ENCODE measurements around the gene SMCP.
A peak's percentile ranks its signal among the peaks of the same experiment; 100 is the strongest.

SMCP gene, protein sequence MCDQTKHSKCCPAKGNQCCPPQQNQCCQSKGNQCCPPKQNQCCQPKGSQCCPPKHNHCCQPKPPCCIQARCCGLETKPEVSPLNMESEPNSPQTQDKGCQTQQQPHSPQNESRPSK

DNA sequence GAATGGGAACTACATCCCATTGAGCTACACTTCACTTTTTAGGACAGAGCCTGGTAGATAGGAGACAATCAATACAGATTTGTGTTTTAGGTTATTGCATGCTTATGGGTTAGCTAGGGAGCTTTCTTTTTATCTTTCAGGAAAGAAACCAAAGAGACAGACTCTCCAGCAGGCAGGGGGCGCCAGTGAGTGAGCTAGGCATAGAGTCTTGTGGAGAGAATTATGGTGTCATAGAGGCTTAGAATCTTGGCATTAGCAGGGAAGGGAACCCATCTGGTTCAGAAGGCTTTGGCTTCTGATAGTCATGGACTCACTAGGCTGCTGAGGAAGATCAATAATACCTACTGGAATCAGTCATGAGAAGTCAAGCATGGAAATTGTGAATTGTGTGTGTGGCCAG is at the start of gene SMCP:
SMCP (plus strand) TSS at position 281 of the 400 bp plus-strand sequence. CDS start 6,101 bp downstream, outside the sequence.
- DNase-seq: no peak

DNA sequence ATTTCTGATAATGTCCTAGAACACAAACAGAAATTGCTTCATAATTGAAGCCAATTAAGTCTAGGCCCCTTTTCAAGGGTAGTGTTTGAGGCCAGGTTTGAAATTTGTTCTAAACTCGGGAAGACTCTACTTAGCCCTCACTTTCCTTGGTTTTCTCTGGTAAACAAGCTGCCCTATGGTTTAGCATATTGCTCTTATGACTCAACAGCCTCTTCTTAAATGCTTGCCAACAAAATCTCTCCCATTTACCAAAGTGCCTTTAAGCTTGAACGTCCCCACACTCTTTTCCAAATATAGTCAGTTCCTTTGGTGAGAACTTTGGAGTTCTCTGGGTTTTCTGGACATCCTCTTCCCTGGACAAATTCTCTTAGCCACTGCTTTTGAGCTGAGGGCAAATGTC is 41.3 kb upstream of the SMCP start:
- no peak for DNase-seq

DNA sequence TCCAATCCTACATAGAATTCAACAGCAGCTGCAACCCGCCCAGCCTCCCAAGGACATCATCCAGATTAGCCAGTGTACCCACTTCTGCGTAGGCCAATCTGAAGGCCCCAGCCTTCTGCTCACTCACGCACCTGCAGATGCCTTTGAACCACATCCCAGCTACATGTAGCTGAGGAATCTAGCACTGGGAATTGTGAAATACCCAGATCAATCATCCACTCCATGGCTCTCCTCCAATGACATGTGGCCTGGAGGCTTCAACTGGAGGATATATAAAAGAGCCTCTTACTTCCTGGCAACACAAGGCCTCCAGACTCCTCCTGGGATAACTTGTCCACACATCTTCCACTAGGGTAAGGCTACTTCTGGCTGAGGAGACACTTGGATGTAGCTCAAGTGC is 35.6 kb upstream of the SMCP start, which contains the start of gene LCE6A:
LCE6A (plus strand) TSS at position 301 of the 400 bp plus-strand sequence. CDS start 665 bp downstream, outside the sequence.
- no peak for DNase-seq

DNA sequence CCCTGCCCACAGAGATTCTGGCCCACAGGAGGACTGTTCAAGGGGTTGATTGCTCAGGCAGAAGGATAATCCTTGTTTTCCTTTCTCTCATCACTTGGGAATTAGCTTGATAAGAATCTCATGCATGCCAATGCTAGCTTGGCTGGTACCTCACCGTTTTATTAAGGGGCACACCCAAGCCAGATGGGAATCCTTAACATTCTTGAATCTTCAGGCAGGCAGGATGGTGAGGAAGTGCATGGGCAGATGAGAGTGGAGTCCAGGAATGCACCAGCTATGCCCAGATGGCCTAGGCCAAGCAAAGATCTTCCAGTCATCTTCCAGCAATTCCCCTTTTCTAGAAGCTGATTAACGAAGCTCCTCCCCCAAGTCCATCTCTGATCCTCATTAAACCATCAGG is 22.5 kb upstream of the SMCP start:
- no peak for DNase-seq

DNA sequence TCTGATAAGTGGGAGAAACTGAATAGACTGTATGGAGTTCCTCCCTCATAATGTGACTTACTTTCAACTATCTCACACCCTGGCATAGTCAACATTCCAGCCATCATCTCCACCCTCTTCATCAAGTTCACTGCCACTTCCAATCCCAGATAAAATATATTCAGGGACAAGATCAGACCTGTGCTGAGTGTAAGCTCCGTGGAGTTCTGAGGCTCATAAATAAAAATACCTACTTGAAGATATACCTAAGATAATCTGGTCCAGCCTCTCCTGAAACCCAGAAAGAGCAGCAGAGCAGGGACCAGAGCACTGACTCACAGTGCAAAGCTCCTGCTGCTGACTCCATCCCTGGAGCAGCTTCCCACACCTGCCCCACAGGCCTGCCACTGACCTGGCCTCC is 20.1 kb upstream of the SMCP start:
- no peak for DNase-seq

DNA sequence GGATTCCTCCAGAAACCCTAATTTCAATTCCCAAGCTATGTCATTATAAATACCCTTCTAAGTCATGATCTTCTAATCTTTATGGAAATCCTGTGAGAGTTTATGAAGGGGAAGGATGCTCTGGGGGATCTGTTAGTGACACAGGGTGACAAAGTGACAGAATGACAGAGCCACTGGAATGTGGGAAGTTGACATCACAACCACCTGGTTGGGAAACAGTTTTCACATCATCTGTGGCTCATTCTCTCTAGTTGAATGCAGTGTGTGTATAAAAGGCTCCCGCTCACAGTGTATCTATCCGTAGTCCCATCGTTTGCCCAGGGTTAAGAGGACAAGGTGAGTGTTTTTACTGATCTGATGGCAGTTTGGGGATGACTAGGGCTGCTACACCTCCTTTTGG is 18.4 kb upstream of the SMCP start, which contains the start of gene LCE7A:
LCE7A (plus strand) TSS at position 301 of the 400 bp plus-strand sequence. CDS start 702 bp downstream, outside the sequence.
- no peak for DNase-seq

DNA sequence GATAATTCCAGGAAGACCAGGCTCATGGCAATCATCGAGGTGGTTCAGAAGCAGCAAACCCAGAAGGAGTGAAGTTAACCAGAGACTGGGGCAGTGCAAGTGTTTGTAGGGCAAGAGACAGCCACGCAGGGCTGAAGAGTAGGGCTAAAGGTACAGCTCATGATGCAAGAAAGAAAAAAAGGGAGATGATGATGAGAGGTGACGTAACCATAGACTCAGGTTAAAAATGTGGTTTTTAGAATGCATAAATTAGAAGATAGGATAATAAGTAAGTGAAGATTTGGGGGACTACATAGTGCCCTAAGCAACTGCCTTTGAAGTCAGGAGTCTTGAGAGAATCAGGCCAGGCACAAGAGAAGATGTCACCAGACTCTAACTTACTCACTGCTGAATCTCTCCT is 18.0 kb upstream of the SMCP start:
- no peak for DNase-seq

DNA sequence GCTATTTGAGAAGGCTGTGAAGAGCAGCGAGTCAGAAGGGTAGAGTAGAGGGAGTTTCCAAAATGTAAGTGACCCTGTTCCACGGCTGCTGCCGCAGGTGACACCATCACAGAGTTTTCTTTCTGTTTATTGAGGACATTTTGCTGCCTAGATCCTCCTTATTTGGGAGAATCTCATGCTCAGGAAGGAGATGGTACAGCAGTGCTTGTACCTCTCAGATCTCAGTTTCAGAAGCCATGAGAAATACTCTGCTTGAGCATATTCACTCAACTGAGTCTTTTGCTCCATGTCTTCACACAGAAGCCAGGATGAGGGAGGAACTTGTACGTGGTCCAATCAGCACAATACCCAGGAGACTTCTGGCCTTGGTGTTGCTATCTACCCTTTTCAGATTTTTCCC is 16.7 kb upstream of the SMCP start:
- DNase-seq: no peak

DNA sequence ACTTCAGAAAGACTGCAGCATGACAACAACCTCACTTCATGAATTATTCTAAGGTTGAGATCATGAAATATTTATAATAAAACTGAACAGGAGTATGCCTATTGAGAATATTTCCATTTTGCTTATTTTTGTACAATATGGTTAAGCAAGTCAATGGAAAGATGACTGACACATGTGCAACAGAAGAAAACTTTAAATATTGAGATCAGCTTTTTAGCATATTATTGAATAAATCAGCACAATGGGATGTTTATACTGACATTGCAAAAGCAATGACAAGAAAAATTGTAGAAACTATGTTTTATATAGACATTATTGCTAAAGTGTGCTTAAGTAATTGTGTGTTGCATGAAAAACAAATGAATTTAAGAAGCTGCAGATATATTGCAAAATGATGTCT is 13.7 kb upstream of the SMCP start:
- no peak for DNase-seq

DNA sequence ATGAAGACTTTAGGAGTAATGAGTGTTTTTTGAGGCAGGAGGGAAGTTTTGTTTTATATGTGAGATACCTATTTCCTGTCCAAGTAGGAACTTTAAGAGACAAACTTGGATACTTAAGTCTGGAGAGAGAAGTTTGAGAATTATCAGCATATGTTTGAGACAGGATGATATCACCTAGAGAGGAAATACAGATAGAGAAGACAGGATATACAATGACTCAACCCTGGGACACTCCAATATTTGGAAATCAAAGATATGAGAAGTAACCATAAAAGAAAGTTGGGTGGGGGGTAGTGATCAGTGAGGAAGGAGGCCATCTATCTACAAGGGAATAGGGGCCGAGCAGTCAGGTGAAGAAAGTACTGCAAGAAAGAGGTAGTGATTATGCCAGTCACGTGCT is 11.8 kb upstream of the SMCP start:
- no peak for DNase-seq

DNA sequence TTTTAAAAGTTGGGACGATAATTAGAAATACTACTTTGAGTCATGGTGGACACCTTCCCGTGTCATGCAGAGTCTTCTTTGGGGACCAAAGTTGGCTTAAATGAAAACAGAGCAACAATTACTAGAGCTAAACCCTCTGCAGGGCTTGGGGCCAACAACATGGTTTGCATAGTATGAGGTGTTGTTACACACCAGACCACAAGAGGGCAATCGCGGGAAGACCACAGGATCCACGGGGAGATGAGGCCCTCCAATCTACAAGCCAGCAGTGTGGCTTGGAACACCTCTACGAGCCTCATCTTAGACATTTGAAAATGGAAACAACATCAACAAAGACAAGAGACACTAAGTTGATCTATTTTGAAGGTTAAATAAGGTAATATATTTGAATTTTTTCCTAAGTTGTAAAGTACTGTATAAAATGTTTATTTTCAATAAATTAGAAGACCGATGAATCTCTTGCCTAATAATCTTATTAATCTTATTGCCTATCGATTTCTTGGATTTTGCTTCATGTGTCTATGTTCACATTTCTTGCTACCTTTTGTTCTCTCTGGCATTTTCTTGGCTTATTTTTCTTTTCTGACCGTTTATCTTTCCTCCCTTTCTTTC is 8.2 kb upstream of the SMCP start:
- peak; percentile 44 for DNase-seq

DNA sequence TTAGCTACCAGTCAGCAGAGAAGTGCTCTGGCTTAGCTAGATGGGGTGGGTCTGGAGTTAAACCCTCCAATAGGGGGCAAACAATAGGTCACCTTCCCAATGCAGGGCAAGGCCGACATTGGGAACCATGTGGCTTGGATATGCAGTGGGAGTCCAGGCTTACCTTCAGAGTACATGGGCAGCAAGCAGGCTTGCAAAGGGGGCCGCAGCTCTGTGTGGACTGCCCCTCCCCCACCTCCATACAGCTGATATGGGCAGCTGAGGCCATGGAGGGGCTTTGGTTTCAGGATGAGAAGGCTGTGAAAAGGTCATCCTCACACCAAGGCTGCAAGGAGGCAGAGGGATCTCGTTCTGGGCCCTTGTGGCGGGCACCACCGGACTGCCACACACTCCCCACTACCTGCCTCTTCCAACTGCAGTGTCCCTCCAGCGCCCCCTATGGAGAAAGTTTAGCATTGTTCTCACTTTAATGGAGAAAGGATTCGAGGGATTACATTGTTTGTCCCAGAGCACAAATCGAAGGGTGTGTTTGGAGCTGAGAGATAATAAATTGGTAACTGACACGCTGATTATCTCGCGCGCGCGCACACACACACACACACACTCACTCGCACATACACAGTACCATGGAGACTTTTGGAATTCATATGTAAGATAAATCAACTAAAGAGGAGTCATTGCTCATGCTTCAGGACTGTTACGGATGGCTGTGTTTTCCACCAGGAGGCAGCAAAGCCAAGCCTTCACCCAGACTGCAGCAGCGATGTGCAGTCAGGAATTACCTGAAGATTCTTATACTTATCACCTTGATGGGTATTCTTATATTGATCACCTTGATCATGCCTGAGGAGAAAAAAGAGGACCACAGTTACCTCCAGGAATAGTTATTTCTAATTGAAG is 7.0 kb upstream of the SMCP start:
- DNase-seq: no peak

DNA sequence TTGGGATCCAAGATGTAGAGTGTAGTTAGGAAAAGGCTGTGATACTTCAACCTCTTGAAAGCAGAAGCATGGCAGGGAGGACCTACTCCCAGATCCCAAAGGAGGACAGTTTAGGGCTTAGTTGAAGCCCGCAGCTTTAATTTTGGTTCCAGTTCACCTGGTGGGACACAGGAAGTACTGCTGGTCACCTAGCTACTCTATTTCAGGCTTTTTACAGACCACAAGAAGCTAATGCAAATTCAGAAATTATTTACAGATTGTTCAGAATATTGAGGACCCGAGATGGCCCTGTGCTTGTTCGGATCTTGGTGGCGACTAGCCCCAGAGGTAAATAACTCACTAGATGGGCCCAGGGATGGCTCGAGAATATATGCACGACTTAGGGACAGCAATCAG is 6.4 kb upstream of the SMCP start:
- no peak for DNase-seq

DNA sequence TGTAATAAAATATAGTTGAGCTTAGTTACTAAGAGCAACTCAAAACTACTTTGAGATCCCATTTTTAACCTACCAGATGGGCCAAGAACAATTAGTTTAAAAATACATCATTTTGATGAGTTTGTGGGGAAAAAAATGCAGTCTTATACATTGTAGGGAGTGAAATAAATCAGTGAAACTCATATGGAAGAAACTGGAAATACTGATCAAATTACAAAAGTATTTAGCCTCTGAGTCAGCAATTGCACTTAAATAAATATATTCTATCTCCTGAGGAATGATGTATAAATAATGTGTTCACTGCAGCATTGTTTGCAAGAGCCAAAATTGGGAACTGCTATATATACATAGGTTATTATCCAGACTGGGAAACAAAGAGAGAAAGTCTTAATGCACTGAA is 4.6 kb upstream of the SMCP start:
- no peak for DNase-seq

DNA sequence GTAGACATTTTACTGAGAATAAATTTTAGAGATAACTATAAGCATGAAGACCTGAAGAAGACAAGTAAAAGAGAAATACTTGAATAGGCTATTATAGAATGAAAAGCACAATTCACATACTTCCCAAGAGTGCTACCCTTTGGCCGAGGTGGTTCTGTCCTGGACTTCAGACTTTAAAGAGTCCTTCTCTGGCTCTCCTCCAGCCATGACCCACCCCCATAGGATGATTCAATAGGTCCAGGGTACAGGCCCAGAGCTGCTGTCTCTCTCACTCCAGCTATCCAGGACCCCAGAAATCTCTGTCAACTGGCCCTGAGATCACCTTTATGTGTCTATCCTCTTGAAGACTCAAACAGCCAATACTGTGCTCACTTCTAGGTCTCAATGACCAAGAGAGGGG is 1.3 kb upstream of the SMCP start:
- no peak for DNase-seq

DNA sequence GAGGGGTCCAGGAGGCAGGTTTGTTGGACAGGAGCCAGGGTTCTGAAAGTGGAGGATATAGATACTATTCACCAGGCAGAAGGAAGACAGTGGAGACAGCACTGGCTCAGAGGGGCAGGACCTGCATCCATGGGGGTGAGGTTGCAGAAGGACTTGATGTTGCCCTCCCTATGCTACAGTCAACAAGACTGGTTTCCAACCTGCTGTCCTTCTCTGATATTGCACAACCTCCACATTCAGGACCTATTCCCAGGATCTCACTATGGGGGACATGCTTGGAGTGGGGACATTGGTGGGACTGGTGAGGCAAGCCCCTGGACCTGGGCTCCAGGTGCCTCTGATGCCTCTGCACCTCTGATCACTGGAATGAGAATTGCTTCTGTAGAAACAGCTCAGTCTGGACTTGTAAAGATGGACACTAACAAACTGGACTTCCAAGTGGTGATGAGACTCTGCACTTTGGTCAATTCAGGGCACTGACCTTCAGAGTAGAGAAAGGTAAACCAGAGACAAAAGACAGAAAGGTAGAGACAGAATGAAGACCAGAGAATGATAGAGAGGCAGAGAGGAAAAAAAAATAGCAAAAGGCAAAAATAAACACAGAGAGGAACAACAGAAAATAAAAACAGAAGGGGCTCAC is 1.6 kb downstream of the SMCP start:
- DNase-seq: no peak

DNA sequence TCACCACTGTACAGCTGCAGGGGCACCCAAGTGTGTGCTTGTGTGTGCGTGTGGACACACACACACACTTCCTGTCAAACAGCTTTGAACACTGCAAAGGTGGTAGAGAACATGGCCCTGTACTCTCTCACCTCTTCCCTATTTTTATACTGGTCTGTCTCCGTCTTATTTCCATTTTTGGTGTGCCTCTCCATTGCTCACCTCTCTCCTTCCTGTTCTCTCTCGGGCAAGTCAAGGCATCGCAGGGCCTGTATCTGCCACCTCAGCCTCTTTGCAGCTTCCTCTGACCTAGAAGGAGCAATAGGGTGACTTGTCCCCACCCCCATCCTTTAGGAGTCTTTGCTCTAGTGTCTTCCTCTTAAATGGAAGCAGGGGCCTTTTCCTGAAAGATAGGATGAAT is 2.2 kb downstream of the SMCP start:
- no peak for DNase-seq

DNA sequence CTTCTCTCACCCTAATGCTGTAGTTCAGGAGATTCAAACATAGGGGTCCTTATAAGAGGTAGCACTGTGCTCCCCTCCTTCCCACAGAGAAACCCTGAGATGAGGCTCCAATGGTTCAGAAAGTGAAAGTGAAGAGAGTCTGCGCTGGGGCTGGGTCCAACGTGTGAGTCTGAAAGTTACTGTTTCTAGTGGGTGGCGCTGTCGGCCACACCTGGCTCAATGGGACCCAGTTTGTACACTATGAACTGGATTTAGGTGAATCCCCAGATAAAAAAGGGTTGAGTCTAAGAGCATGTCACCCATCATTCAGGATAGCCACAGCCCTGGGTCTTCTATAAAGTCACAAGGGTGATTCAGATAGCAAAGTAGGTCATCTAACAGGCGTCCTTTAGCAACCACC is 2.8 kb downstream of the SMCP start:
- no peak for DNase-seq

DNA sequence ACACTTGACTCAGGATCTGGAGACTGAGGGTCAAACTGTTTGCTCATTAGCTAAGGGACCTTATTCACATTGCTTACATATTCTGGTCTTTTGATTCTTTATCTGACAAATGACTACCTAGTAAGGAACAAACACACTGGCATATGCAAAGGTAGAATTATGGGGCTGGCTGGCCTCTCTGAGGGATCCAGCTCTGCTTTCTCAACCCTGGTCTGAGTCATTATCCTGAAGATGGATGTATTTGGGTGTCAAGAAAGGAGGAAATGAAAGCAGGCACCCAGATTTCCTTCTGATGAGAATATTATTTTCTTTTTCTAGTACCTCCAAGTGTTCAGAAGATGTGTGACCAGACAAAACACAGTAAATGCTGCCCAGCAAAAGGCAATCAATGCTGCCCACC is 6.0 kb downstream of the SMCP start:
- DNase-seq: no peak

DNA sequence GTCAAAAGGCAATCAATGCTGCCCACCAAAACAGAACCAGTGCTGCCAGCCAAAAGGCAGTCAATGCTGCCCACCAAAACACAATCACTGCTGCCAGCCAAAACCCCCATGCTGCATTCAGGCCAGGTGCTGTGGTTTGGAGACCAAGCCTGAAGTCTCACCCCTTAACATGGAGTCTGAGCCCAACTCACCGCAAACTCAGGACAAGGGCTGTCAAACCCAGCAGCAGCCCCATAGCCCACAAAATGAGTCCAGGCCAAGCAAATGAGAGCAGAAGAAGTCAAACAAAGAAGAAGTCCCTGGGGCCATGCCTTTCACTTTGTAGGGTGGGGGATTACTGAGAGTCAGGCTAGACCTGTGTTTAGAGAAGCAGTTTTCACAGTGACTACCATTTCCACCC is 6.4 kb downstream of the SMCP start:
- no peak for DNase-seq

DNA sequence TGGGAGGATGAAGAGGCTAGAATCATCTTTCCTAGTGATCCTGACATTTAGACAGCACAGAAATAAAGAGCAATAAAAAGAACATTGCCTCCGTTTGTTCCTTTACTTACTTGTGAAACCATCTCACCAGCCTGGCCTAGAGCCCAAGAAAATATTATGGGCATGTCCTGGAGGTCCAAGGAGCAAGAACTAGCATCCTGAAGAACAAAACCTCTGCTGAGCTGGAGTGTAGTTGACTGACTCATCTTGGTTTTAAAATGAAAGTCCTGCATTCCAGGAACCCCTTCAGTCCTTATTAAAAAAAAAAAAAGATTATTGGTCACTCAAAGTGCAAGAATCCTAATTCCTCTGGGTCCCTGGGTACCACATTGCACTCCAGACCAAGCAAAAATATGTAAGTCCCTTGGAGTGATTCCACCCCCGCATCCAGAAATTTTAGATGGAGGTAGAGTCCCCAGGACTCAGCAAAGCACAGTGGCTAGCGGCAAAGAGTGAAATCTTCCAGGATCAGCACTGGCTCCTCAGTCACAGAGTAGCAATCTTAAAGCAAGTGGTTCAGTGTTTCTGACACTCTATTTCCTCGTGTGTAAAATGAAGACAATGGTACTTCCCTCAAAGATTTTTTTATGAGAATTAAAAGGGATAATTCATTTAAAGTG is 7.0 kb downstream of the SMCP start:
- no peak for DNase-seq

DNA sequence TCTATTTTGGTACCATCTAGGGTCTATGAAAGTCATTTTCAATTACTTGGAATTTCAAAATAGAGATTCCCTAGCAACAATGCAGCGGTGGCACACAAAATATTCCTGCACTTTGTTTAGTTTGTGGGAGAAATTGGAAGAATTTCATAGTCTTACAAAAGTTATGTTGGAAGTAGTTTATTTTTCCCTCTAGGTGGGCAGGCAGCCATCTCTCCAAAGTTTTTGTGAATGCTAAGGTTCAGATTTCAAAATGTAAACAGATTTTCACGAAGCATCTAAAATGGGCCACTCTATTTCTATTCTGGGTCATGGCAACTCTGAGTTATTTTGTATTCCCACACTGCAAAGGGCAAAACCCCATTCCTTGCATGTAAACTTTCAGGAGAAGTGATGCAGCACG is 8.0 kb downstream of the SMCP start:
- no peak for DNase-seq

Data from NCI-H510A treated with DMSO at 0.1 percent for 48 hours (cell line).